NT2/D1 (cell line): Measurements from ENCODE around the gene MYO1E.

Source experiments
- DNase-seq: peaks from one replicate; pipeline ENCODE4 v3.0.0-alpha.2; 2011; ENCODE audit warnings: low read depth, low spot score
- H3K27me3 ChIP-seq: 2 replicates; pipeline ENCODE4 v1.6.0; 2011; ENCODE audit warnings: mild to moderate bottlenecking; ENCODE audit not compliant: insufficient read length, insufficient read depth
- H3K36me3 ChIP-seq: 2 replicates; pipeline ENCODE4 v1.6.1; 2011; ENCODE audit warnings: mild to moderate bottlenecking, low read length, mixed read lengths; ENCODE audit not compliant: insufficient read depth, insufficient read length
- H3K4me1 ChIP-seq: 2 replicates; pipeline ENCODE4 v1.5.1; 2011; ENCODE audit not compliant: insufficient read depth, insufficient read length
- H3K4me3 ChIP-seq: 2 replicates; pipeline ENCODE4 v1.5.1; 2011; ENCODE audit warnings: low read depth; ENCODE audit not compliant: insufficient read length
- H3K9ac ChIP-seq: 2 replicates; pipeline ENCODE4 v1.6.0; 2011; ENCODE audit warnings: low read depth; ENCODE audit not compliant: insufficient read length
- H3K9me3 ChIP-seq: 2 replicates; pipeline ENCODE4 v1.5.1; 2011; ENCODE audit warnings: mild to moderate bottlenecking, low read length; ENCODE audit not compliant: insufficient read depth
- SUZ12 ChIP-seq: IDR thresholded peaks from 2 replicates; pipeline ENCODE4 v1.6.1; 2011; ENCODE audit not compliant: insufficient read length, insufficient read depth; ENCODE audit errors: extremely low read depth
- YY1 ChIP-seq: IDR thresholded peaks from 2 replicates; pipeline ENCODE4 v1.6.1; 2011; ENCODE audit not compliant: insufficient read length, insufficient read depth
- ZNF274 ChIP-seq: IDR thresholded peaks from 2 replicates; pipeline ENCODE4 v1.6.1; 2011; ENCODE audit warnings: mild to moderate bottlenecking, low read depth, low read length

MYO1E gene

GRCh38 chr15:59385171-59385570, 12.5 kb upstream of the MYO1E start:
- Histone ChIP-seq H3K9ac (no peak overlapping the region), H3K4me3 (no peak overlapping the region), H3K9me3 (no peaks in the 10 kb centered on the region), H3K36me3 (peaks cover 4% of the 10 kb centered on the region), H3K27me3 (no peaks in the 10 kb centered on the region), H3K4me1 (no peaks in the 10 kb centered on the region)
- no peak for TF ChIP-seq SUZ12
- TF ChIP-seq YY1 = no peak
- TF ChIP-seq ZNF274 = no peak
- DNase-seq = no peak

GRCh38 chr15:59384507-59384906, 11.8 kb upstream of the MYO1E start:
- no peak for TF ChIP-seq ZNF274
- no peak for TF ChIP-seq YY1
- TF ChIP-seq SUZ12 = no peak
- Histone ChIP-seq H3K36me3 (peaks cover 4% of the 10 kb centered on the region), H3K4me3 (no peak overlapping the region), H3K4me1 (no peaks in the 10 kb centered on the region), H3K9me3 (no peaks in the 10 kb centered on the region), H3K9ac (no peak overlapping the region), H3K27me3 (no peaks in the 10 kb centered on the region)
- no peak for DNase-seq

- Histone ChIP-seq H3K9ac (no peak overlapping the region), H3K4me3 (no peak overlapping the region), H3K4me1 (no peaks in the 10 kb centered on the region), H3K27me3 (no peaks in the 10 kb centered on the region), H3K36me3 (peaks cover 4% of the 10 kb centered on the region), H3K9me3 (no peaks in the 10 kb centered on the region)
- DNase-seq = no peak
- TF ChIP-seq YY1 (no peak), ZNF274 (no peak), SUZ12 (no peak)
Measured at GRCh38 chr15:59380902-59381610, 8.4 kb upstream of the MYO1E start.

- H3K4me1 ChIP-seq = no peaks in the 10 kb centered on the region
- H3K4me3 ChIP-seq = no peak overlapping the region
- no peak for DNase-seq
- H3K27me3 ChIP-seq = peaks cover 3% of the 10 kb centered on the region
- no peaks in the 10 kb centered on the region for H3K9me3 ChIP-seq
- no peak overlapping the region for H3K9ac ChIP-seq
- peaks cover 4% of the 10 kb centered on the region for H3K36me3 ChIP-seq
- no peak for TF ChIP-seq YY1
- no peak for TF ChIP-seq SUZ12
- no peak for TF ChIP-seq ZNF274
Measured at GRCh38 chr15:59379531-59379930, 6.9 kb upstream of the MYO1E start.

- Histone ChIP-seq H3K9me3 (no peaks in the 10 kb centered on the region), H3K9ac (no peak overlapping the region), H3K36me3 (peaks cover 4% of the 10 kb centered on the region), H3K4me1 (no peaks in the 10 kb centered on the region), H3K4me3 (no peak overlapping the region), H3K27me3 (peaks cover 4% of the 10 kb centered on the region)
- DNase-seq = no peak
- TF ChIP-seq YY1 (no peak), ZNF274 (no peak), SUZ12 (no peak)
Measured at GRCh38 chr15:59378855-59379254, 6.2 kb upstream of the MYO1E start.

GRCh38 chr15:59377924-59378323, 5.3 kb upstream of the MYO1E start:
- Histone ChIP-seq H3K4me1 (no peaks in the 10 kb centered on the region), H3K27me3 (peaks cover 8% of the 10 kb centered on the region), H3K9me3 (no peaks in the 10 kb centered on the region), H3K9ac (no peak overlapping the region), H3K4me3 (no peak overlapping the region), H3K36me3 (peaks cover 4% of the 10 kb centered on the region)
- TF ChIP-seq ZNF274 = no peak
- TF ChIP-seq YY1 = no peak
- no peak for TF ChIP-seq SUZ12
- no peak for DNase-seq

- DNase-seq = no peak
- peaks cover 8% of the 10 kb centered on the region for H3K27me3 ChIP-seq
- H3K9ac ChIP-seq = no peak overlapping the region
- H3K4me3 ChIP-seq = no peak overlapping the region
- no peak for TF ChIP-seq ZNF274
- no peak for TF ChIP-seq SUZ12
- H3K4me1 ChIP-seq = no peaks in the 10 kb centered on the region
- H3K36me3 ChIP-seq = peaks cover under 1% of the 10 kb centered on the region
- no peaks in the 10 kb centered on the region for H3K9me3 ChIP-seq
Measured at GRCh38 chr15:59376733-59377132, 4.1 kb upstream of the MYO1E start.

- Histone ChIP-seq H3K4me3 (peak overlapping the region; percentile 94), H3K4me1 (no peaks in the 10 kb centered on the region), H3K9ac (peak overlapping the region; percentile 90), H3K9me3 (no peaks in the 10 kb centered on the region), H3K27me3 (peaks cover 26% of the 10 kb centered on the region), H3K36me3 (no peaks in the 10 kb centered on the region)
- no peak for TF ChIP-seq ZNF274
- no peak for TF ChIP-seq SUZ12
- no peak for TF ChIP-seq YY1
- DNase-seq = no peak
Measured at GRCh38 chr15:59373215-59373614, 544 bp upstream of the MYO1E start.
